BJ (cell line): ENCODE measurements around the gene ERBIN. TPM values are rescaled to one million over a fixed set of nuclear protein-coding genes. Genes with fewer than 3 reads are reported as not detected.

ENCODE experiments used
- CTCF ChIA-PET: fragments of 350-600 bp; formaldehyde crosslinking; extraction: SDS; loops from one replicate; lab custom pipeline; 2021; ENCODE audit warnings: antibody characterized with exemption, inconsistent platforms; lab: Yijun Ruan, JAX
- POLR2A ChIA-PET: fragments of 300-600 bp; sonication (Branson Sonifier 250); formaldehyde crosslinking; extraction: SDS; loops from one replicate; lab custom pipeline; 2021; ENCODE audit warnings: antibody characterized with exemption; lab: Charles Lee
- DNase-seq: peaks from one replicate; pipeline ENCODE4 v3.0.0-alpha.2; 2011; ENCODE audit warnings: low read depth
- H3K27me3 ChIP-seq: 2 replicates; pipeline ENCODE4 v1.6.0; 2011; ENCODE audit warnings: low read length; ENCODE audit not compliant: control insufficient read depth, insufficient read depth
- H3K36me3 ChIP-seq: 2 replicates; pipeline ENCODE4 v1.5.1; 2011; ENCODE audit warnings: low read length; ENCODE audit not compliant: control insufficient read depth, insufficient read depth
- H3K4me3 ChIP-seq: 2 replicates; pipeline ENCODE4 v1.5.1; 2011; ENCODE audit warnings: low read depth, mild to moderate bottlenecking, control low read depth, low read length
- polyA plus RNA-seq: library from polyadenylated mRNA; depleted of rRNA; stranded (reverse); fragments of >200 nt; gene quantifications from 2 replicates; pipeline ENCODE4 v1.2.3, GENCODE V29; 2011
- TF ChIP-seq, protein P1 (sequence below): IDR thresholded peaks from 2 replicates; pipeline ENCODE4 v1.5.1; 2011; ENCODE audit warnings: low read depth, mild to moderate bottlenecking, control low read depth, inconsistent platforms, low read length, moderate library complexity; ENCODE audit not compliant: insufficient read depth

ERBIN gene
- polyA plus RNA-seq, 1 experiment, result 26.0 TPM

DNA sequence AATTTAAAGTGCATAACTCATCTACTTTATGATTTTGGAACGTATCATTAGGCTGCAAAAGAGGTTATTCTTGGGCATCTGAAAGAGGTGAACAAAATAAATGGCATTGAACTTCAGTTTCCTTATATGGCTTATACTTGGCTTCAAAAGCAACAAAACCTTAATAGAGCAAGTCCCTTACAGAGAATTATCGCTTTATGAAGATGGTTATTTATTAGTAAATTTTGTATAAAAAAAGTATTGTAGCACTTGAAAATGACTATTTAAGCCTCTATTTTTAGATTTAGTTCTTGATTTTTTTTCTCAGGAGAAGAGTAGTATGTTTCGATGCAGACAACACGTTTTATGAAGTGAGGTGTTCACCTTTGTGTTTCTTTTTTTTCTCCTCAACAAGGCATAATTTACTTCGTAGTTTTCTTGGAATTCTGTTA lies 2.0 kb downstream of the ERBIN start:
- Histone ChIP-seq H3K27me3 (no peaks in the 10 kb centered on the region), H3K4me3 (peak overlapping the region; percentile 62), H3K36me3 (no peaks in the 10 kb centered on the region; the same call in 1 of the 2 replicates)
- no peak for DNase-seq
- TF ChIP-seq, protein P1, sequence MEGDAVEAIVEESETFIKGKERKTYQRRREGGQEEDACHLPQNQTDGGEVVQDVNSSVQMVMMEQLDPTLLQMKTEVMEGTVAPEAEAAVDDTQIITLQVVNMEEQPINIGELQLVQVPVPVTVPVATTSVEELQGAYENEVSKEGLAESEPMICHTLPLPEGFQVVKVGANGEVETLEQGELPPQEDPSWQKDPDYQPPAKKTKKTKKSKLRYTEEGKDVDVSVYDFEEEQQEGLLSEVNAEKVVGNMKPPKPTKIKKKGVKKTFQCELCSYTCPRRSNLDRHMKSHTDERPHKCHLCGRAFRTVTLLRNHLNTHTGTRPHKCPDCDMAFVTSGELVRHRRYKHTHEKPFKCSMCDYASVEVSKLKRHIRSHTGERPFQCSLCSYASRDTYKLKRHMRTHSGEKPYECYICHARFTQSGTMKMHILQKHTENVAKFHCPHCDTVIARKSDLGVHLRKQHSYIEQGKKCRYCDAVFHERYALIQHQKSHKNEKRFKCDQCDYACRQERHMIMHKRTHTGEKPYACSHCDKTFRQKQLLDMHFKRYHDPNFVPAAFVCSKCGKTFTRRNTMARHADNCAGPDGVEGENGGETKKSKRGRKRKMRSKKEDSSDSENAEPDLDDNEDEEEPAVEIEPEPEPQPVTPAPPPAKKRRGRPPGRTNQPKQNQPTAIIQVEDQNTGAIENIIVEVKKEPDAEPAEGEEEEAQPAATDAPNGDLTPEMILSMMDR, result no peak
- CTCF ChIA-PET, result no interaction called here
- POLR2A ChIA-PET, result interaction anchor here (0.6 to 0.7 kb wide), 2 partner anchors 67 to 206 kb away, joined by 5 to 19 read pairs; no protein-coding TSS in a partner anchor

DNA sequence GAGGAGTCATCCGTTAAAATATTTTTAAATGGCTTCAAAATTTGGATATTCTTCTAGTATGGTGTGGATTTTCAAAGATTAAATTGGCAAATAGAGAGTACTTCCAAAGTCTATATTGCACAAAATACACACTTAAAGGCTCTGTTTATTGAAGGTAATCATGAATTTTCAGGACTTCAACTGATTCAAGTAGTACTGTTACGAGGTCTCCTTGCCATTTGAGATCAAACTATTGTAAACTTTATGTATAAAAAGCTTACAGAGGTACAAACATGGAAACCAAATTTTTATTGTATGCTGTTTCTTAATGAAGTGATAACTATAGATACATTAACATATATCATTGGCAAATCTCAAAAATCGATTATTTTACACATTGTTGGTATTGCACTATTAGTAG lies 2.5 kb downstream of the ERBIN start:
- TF ChIP-seq, protein P1, result no peak
- H3K27me3 ChIP-seq, result no peaks in the 10 kb centered on the region
- H3K4me3 ChIP-seq, result peak overlapping the region; percentile 62
- ChIA-PET POLR2A (interaction anchor here (0.6 kb wide), 1 partner anchor 67 kb away, joined by 19 read pairs; no protein-coding TSS in a partner anchor), CTCF (no interaction called here)
- DNase-seq, result no peak
- H3K36me3 ChIP-seq, result no peaks in the 10 kb centered on the region; the same call in 1 of the 2 replicates

DNA sequence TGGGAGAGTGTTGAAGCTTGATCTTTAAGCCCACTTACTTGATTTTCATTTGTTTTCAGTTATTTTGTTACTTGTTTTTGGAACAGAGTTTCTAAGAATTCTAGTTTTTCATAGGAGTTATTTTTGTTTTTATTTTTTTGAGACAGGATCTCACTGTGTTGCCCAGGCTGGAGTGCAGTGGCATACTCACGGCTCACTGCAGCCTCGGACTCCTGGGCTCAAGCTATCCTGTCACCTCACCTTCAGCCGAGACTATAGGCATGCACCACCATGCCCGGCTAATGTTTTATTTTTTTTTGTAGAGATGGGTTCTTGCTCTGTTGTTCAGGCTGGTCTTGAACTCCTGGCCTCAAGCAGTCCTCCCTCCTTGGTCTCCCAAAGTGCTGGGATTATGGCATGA lies 6.3 kb downstream of the ERBIN start:
- TF ChIP-seq, protein P1, result no peak
- ChIA-PET POLR2A (no interaction called here), CTCF (no interaction called here)
- Histone ChIP-seq H3K36me3 (no peaks in the 10 kb centered on the region), H3K4me3 (no peak overlapping the region), H3K27me3 (no peaks in the 10 kb centered on the region)
- DNase-seq, result no peak

DNA sequence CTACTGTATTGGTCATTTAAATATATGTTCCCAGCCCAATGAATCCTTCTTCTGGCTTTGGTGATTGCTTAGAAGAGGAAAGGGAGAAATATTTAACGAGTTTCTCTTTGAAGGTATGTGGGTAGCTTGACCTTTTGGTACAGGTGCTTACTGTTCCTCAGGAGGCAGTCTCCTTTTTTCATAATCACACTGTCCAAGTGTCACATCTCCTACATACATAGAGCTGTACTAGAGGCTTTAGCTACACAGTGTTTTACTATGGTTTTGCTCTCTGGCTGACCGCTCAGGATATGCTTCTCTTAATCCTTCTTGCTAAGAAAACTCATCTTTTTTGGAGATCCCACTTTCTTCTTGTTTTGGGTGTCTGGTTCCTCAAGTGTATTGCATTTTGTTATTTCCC lies 6.9 kb downstream of the ERBIN start:
- ChIA-PET POLR2A (no interaction called here), CTCF (interaction anchor here (0.6 kb wide), 1 partner anchor 15 kb away, joined by 3 read pairs; no protein-coding TSS in a partner anchor)
- no peaks in the 10 kb centered on the region for H3K27me3 ChIP-seq
- DNase-seq, result no peak
- H3K36me3 ChIP-seq, result no peaks in the 10 kb centered on the region
- H3K4me3 ChIP-seq, result no peak overlapping the region
- TF ChIP-seq, protein P1, result no peak

DNA sequence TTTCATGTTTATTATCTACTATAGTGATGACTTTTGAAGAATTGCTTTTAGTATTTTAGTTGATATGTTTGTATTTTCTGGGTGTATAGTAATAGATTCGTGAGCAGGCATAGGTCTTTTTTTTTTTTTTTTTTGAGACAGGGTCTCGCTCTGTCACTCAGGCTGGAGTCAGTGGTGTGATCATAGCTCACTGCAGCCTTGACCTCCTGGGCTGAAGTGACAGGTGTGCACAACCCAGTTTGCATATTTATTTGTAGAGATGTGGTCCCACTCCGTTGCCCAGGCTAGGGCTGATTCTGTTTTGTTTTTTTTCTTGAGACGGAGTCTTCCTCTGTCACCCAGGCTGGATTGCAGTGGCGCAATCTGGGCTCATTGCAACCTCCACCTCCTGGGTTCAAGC lies 11.9 kb downstream of the ERBIN start:
- DNase-seq, result no peak
- CTCF ChIA-PET, result no interaction called here

More for the DNA sequence above, 11.9 kb downstream of the ERBIN start:
- Histone ChIP-seq H3K4me3 (no peak overlapping the region), H3K27me3 (no peaks in the 10 kb centered on the region), H3K36me3 (no peaks in the 10 kb centered on the region)
- TF ChIP-seq, protein P1, result no peak
- POLR2A ChIA-PET, result no interaction called here
